ENCODE data around the gene USHBP1.

DNA sequence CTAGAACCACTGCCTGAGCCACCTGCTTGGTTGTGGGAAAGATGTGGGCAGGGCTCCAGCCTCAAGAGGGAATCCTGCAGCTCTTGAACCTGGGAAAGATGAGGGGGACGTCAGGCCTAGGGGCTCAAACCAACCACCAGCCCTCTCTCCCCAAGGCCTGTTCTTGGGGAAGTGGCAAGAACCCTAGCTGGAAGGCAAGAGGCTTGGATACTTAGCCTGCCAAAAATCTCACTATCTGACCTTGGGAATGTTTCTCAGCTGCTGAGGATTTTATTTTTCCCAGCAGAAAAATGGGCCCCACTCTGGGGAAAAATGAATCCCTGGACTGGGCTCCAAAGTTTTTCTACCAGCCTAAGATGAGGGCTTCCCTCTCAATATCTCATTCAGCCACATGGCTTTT is 4.6 kb downstream of the USHBP1 start:
- TF ChIP-seq, protein P1, sequence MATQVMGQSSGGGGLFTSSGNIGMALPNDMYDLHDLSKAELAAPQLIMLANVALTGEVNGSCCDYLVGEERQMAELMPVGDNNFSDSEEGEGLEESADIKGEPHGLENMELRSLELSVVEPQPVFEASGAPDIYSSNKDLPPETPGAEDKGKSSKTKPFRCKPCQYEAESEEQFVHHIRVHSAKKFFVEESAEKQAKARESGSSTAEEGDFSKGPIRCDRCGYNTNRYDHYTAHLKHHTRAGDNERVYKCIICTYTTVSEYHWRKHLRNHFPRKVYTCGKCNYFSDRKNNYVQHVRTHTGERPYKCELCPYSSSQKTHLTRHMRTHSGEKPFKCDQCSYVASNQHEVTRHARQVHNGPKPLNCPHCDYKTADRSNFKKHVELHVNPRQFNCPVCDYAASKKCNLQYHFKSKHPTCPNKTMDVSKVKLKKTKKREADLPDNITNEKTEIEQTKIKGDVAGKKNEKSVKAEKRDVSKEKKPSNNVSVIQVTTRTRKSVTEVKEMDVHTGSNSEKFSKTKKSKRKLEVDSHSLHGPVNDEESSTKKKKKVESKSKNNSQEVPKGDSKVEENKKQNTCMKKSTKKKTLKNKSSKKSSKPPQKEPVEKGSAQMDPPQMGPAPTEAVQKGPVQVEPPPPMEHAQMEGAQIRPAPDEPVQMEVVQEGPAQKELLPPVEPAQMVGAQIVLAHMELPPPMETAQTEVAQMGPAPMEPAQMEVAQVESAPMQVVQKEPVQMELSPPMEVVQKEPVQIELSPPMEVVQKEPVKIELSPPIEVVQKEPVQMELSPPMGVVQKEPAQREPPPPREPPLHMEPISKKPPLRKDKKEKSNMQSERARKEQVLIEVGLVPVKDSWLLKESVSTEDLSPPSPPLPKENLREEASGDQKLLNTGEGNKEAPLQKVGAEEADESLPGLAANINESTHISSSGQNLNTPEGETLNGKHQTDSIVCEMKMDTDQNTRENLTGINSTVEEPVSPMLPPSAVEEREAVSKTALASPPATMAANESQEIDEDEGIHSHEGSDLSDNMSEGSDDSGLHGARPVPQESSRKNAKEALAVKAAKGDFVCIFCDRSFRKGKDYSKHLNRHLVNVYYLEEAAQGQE (IDR thresholded peaks at IDR 0.05; ENCODE audit: insufficient read depth in 1 of 2, low read depth in 2 of 2, low read length in 1 of 2) = no peak
- TF ChIP-seq, protein P2, sequence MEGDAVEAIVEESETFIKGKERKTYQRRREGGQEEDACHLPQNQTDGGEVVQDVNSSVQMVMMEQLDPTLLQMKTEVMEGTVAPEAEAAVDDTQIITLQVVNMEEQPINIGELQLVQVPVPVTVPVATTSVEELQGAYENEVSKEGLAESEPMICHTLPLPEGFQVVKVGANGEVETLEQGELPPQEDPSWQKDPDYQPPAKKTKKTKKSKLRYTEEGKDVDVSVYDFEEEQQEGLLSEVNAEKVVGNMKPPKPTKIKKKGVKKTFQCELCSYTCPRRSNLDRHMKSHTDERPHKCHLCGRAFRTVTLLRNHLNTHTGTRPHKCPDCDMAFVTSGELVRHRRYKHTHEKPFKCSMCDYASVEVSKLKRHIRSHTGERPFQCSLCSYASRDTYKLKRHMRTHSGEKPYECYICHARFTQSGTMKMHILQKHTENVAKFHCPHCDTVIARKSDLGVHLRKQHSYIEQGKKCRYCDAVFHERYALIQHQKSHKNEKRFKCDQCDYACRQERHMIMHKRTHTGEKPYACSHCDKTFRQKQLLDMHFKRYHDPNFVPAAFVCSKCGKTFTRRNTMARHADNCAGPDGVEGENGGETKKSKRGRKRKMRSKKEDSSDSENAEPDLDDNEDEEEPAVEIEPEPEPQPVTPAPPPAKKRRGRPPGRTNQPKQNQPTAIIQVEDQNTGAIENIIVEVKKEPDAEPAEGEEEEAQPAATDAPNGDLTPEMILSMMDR (IDR thresholded peaks at IDR 0.05) = no peak
